Neutrophil (primary cell): ENCODE data around the gene GMDS.

Experiments
- H3K27ac ChIP-seq: fragments of 200-600 bp; sonication (generic); 2 replicates; pipeline ENCODE4 v1.5.1; 2016; ENCODE audit warnings: mild to moderate bottlenecking, moderate library complexity
- H3K27me3 ChIP-seq: fragments of 200-600 bp; sonication (generic); 2 replicates; pipeline ENCODE4 v1.6.0; 2016; ENCODE audit warnings: mild to moderate bottlenecking
- H3K36me3 ChIP-seq: fragments of 200-600 bp; sonication (generic); 2 replicates; pipeline ENCODE4 v1.5.1; 2017
- H3K4me1 ChIP-seq, 2 experiments: fragments of 200-600 bp in 1 of 2; sonication (generic) in 1 of 2; 1 replicate in 1 of 2; 2 replicates in 1 of 2; pipeline versions ENCODE4 v1.5.1 to v1.6.1; 2013 to 2016; ENCODE audit warnings: low read depth in 1 of 2, low read length in 1 of 2, mild to moderate bottlenecking in 1 of 2, moderate library complexity in 1 of 2; ENCODE audit not compliant: control insufficient read depth in 1 of 2, insufficient read depth in 1 of 2
- H3K4me3 ChIP-seq, 2 experiments: fragments of 200-600 bp in 1 of 2; sonication (generic) in 1 of 2; 1 replicate in 1 of 2; 2 replicates in 1 of 2; pipeline ENCODE4 v1.5.1; 2013 to 2016; ENCODE audit warnings: low read depth in 1 of 2, low read length in 1 of 2, mild to moderate bottlenecking in 1 of 2, moderate library complexity in 1 of 2
- H3K9me3 ChIP-seq: fragments of 200-600 bp; sonication (generic); 2 replicates; pipeline ENCODE4 v1.5.1; 2016
- TF ChIP-seq, protein P1 (sequence below): fragments of 200-600 bp; sonication (generic); IDR thresholded peaks from 2 replicates; pipeline ENCODE4 v1.5.1; 2016; ENCODE audit warnings: antibody characterized with exemption

Gene GMDS

DNA sequence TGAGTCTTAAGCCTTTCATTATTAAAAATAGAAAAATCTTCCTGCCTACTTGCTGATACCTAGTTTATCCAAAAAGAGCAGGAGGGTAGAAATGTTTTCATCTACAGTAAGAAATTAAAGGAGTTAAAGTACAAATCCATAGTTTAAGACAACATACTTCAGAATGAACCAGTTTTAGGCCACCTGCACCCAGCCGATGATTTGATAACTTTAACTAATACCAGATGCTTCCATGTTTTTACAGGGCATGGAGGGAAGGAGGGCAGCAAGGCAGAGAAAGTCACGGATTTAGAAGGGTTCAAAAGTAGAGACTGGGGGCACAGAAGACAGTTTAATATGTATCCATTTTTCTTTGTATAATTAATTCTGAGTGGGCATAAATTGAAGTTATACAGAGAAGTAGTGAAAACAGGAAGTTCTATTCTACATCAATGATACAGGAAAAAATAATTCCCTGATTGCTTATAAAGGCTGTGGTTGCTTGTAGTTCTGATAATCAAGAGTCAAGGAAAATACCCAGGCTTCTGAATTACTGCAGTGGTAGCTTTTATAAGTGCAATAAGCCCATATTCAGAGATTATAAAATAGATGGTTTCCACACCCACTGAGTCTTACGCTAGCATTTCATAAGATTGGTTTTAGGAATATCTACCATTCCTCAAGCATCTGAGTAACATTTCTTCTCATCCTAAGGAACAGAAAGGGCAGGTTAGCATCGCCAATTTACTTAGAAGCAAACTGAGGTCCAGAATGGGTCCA, 72.0 kb downstream of the GMDS start:
- Histone ChIP-seq H3K4me1 (peaks cover 7 to 9% of the 10 kb centered on the region in 2 experiments), H3K4me3 (no peak overlapping the region), H3K27me3 (no peaks in the 10 kb centered on the region), H3K36me3 (no peaks in the 10 kb centered on the region), H3K9me3 (no peaks in the 10 kb centered on the region), H3K27ac (no peak overlapping the region)
- TF ChIP-seq, protein P1, sequence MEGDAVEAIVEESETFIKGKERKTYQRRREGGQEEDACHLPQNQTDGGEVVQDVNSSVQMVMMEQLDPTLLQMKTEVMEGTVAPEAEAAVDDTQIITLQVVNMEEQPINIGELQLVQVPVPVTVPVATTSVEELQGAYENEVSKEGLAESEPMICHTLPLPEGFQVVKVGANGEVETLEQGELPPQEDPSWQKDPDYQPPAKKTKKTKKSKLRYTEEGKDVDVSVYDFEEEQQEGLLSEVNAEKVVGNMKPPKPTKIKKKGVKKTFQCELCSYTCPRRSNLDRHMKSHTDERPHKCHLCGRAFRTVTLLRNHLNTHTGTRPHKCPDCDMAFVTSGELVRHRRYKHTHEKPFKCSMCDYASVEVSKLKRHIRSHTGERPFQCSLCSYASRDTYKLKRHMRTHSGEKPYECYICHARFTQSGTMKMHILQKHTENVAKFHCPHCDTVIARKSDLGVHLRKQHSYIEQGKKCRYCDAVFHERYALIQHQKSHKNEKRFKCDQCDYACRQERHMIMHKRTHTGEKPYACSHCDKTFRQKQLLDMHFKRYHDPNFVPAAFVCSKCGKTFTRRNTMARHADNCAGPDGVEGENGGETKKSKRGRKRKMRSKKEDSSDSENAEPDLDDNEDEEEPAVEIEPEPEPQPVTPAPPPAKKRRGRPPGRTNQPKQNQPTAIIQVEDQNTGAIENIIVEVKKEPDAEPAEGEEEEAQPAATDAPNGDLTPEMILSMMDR, result no peak

DNA sequence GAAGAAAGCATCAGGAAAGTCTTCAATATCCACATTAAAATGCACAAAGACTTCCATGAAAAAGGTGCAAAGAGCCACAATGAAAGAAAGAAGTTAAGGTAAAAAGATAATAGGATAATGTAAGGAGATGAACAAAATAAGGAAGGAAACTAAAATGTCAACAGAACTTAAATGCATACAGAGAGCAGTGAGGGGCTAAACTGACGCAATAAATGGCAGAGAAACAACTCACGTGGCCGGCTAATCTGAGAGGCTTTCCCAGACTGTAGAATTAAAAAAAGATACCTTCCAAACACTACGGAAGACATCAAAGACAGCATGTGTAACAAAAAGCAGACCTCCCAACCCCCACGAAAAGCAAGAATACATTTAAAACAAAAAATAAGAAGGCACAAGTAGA, 73.7 kb downstream of the GMDS start:
- TF ChIP-seq, protein P1, result no peak

DNA sequence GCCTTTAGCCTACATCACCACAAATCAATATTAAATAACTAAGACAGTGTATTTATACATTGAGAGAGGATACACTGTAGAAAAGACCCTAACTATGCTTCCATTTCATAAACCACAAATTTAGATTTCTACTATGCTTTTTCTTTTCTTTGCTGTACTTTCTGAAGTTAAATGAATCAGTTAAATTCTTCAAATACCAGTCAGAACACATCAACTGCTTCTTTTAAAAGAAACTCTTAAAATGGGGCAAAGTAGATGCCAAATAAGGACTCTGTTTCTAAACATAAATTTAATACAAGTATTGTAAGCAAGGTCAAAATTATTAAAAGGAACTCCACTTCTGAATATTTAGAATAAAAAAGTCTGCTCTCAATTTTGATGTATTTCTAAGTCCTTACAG, 76.9 kb downstream of the GMDS start:
- no peaks in the 10 kb centered on the region for H3K9me3 ChIP-seq
- H3K27me3 ChIP-seq, result no peaks in the 10 kb centered on the region
- no peak overlapping the region for H3K27ac ChIP-seq
- TF ChIP-seq, protein P1, result no peak
- no peaks in the 10 kb centered on the region for H3K36me3 ChIP-seq
- peaks cover 7 to 9% of the 10 kb centered on the region in 2 experiments for H3K4me1 ChIP-seq
- H3K4me3 ChIP-seq, result no peak overlapping the region

More for the DNA sequence above, 73.7 kb downstream of the GMDS start:
- Histone ChIP-seq H3K36me3 (no peaks in the 10 kb centered on the region), H3K9me3 (no peaks in the 10 kb centered on the region), H3K4me3 (no peak overlapping the region), H3K4me1 (peaks cover 7 to 9% of the 10 kb centered on the region in 2 experiments), H3K27me3 (no peaks in the 10 kb centered on the region), H3K27ac (peak overlapping the region; percentile 1)

DNA sequence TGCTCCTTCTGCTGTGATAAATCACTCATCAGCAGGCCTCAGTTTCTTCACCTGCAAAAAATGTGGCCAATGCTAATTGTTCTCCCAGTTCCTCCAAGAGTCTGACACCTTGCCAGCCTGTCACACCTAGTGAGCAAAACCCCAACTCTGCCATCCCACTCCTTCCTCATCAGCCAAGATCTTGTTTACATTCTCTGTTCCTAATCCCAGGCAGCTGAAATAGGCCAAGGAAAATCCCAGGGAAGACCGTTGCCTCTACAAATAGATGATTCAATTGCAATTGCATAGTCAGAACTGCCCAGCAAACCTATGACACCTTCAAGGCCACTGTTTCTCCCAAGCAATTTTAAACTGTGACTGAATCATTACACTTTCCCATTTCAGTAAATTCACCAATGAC, 78.7 kb downstream of the GMDS start:
- Histone ChIP-seq H3K4me3 (no peak overlapping the region), H3K9me3 (no peaks in the 10 kb centered on the region), H3K4me1 (peaks cover 4 to 6% of the 10 kb centered on the region in 2 experiments), H3K36me3 (no peaks in the 10 kb centered on the region), H3K27me3 (no peaks in the 10 kb centered on the region), H3K27ac (no peak overlapping the region)
- TF ChIP-seq, protein P1, result no peak

DNA sequence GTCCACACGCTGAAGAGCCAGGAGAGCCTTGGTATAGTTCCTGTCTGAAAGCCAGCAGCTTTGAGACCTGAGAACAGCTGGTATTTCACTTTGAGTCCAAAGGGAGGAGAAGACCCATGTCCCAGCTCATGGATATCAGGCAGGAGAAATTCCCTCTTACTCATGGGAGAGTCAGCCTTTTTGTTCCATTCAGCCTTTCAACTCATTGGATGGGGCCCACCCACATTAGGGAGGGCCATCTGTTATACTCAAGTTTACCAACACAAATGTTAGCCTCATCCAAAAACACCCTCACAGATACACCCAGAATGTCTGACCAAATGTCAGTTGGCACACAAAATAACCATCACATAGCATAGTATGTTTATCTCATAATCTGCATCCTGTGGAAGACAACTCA, 80.1 kb downstream of the GMDS start:
- no peak overlapping the region for H3K4me3 ChIP-seq
- no peaks in the 10 kb centered on the region for H3K9me3 ChIP-seq
- no peak overlapping the region for H3K27ac ChIP-seq
- H3K36me3 ChIP-seq, result no peaks in the 10 kb centered on the region
- H3K27me3 ChIP-seq, result no peaks in the 10 kb centered on the region
- TF ChIP-seq, protein P1, result no peak
- no peaks in the 10 kb centered on the region for H3K4me1 ChIP-seq
